ENCODE measurements around the gene ADCYAP1. TPM values are rescaled to one million over a fixed set of nuclear protein-coding genes. Genes with fewer than 3 reads are reported as not detected.

ADCYAP1 gene
- total RNA-seq, 1 donor from 2014 or later, result not detected

DNA sequence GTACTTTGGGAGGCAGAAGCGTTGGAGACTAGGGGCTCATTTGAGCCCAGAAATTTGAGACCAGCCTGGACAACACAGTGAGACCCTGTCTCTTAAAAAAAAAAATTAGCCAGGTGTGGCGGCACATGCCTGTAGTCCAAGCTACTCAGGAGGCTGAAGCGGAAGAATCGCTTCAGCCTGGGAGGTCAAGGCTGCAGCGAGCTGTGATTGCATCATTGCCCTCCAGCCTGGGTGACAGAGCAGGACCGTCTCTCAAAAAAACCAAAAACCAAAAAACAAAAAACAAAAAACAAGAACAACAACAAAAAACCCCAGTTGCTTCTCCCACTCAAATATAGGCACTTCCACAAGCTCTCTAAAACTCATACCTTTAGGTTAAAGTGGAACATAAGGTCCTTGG lies 27.4 kb upstream of the ADCYAP1 start:
- Histone ChIP-seq H3K4me3 (ENCODE audit: low read depth, low read length) (no peak overlapping the region), H3K27me3 (ENCODE audit: control insufficient read depth, insufficient read depth, low read length) (no peaks in the 10 kb centered on the region), H3K36me3 (ENCODE audit: control insufficient read depth, insufficient read depth, low read length) (no peaks in the 10 kb centered on the region)
- TF ChIP-seq, protein P1, sequence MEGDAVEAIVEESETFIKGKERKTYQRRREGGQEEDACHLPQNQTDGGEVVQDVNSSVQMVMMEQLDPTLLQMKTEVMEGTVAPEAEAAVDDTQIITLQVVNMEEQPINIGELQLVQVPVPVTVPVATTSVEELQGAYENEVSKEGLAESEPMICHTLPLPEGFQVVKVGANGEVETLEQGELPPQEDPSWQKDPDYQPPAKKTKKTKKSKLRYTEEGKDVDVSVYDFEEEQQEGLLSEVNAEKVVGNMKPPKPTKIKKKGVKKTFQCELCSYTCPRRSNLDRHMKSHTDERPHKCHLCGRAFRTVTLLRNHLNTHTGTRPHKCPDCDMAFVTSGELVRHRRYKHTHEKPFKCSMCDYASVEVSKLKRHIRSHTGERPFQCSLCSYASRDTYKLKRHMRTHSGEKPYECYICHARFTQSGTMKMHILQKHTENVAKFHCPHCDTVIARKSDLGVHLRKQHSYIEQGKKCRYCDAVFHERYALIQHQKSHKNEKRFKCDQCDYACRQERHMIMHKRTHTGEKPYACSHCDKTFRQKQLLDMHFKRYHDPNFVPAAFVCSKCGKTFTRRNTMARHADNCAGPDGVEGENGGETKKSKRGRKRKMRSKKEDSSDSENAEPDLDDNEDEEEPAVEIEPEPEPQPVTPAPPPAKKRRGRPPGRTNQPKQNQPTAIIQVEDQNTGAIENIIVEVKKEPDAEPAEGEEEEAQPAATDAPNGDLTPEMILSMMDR (IDR thresholded peaks at IDR 0.05; ENCODE audit: insufficient read depth, low read length, poor library complexity, severe bottlenecking), result no peak
- DNase-seq (ENCODE audit: low read depth), result no peak

DNA sequence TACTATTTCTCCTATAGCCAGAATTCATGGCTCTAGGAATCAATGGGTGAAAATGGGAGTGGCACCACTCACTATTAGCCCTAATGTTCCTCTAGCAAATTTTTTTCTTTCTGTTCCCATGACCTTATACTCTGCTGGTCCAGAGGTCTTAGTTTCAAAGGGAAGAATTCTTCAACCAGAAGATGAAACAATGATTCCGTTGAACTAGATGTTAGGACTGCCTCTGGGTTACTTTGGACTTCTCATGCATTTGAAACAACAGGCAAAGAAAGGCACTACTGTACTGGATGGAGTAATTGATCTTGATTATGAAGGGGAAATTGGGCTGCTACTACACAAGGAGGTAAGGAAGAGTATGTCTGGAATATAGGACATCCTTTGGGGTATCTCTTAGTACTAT lies 18.6 kb upstream of the ADCYAP1 start:
- DNase-seq (ENCODE audit: low read depth), result no peak
- H3K4me3 ChIP-seq (ENCODE audit: low read depth, low read length), result no peak overlapping the region
- no peaks in the 10 kb centered on the region for H3K36me3 ChIP-seq (ENCODE audit: control insufficient read depth, insufficient read depth, low read length)
- TF ChIP-seq, protein P1 (IDR thresholded peaks at IDR 0.05; ENCODE audit: insufficient read depth, low read length, poor library complexity, severe bottlenecking), result no peak
- H3K27me3 ChIP-seq (ENCODE audit: control insufficient read depth, insufficient read depth, low read length), result no peaks in the 10 kb centered on the region

DNA sequence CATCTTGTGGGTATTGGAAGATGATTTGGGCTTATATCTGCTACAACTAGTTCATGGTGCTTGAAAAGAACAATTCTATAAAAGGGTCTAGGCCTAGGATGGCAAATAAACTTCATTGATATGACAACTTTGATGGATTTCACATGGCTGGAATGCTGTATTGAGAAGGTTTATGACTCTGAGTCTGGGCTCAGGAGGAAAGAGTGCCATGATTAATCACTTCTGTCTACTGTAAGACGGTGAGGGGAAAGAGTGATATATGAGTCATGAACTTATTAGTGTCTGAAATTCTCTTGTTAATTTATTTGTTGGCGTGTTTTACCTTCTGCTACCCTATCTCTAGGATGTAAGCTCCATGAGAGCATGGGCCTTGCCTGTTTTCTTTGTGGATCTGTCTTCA lies 17.0 kb upstream of the ADCYAP1 start:
- no peak for DNase-seq (ENCODE audit: low read depth)
- Histone ChIP-seq H3K36me3 (ENCODE audit: control insufficient read depth, insufficient read depth, low read length) (no peaks in the 10 kb centered on the region), H3K4me3 (ENCODE audit: low read depth, low read length) (no peak overlapping the region), H3K27me3 (ENCODE audit: control insufficient read depth, insufficient read depth, low read length) (no peaks in the 10 kb centered on the region)
- TF ChIP-seq, protein P1 (IDR thresholded peaks at IDR 0.05; ENCODE audit: insufficient read depth, low read length, poor library complexity, severe bottlenecking), result no peak

DNA sequence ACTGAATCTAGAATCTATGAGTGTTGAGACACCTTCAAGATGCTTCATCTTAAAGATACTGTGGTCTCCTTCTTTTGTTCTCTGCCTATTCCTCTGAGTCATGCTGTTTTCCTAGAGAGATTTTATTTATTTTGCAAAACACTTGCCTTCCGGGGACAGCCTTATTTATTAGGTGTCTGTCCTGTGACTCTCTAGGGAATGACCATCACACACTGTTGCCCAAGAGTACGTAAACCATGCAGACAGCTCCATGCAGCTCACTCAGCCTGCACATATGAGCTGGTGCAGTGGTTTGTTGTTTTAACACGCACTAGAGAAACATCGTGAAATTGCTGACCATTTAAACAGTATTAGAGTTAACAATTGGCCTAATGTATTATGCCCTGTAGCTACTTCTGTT lies 12.4 kb upstream of the ADCYAP1 start:
- DNase-seq (ENCODE audit: low read depth), result no peak
- H3K36me3 ChIP-seq (ENCODE audit: control insufficient read depth, insufficient read depth, low read length), result no peaks in the 10 kb centered on the region
- TF ChIP-seq, protein P1 (IDR thresholded peaks at IDR 0.05; ENCODE audit: insufficient read depth, low read length, poor library complexity, severe bottlenecking), result no peak
- no peaks in the 10 kb centered on the region for H3K27me3 ChIP-seq (ENCODE audit: control insufficient read depth, insufficient read depth, low read length)
- no peak overlapping the region for H3K4me3 ChIP-seq (ENCODE audit: low read depth, low read length)

DNA sequence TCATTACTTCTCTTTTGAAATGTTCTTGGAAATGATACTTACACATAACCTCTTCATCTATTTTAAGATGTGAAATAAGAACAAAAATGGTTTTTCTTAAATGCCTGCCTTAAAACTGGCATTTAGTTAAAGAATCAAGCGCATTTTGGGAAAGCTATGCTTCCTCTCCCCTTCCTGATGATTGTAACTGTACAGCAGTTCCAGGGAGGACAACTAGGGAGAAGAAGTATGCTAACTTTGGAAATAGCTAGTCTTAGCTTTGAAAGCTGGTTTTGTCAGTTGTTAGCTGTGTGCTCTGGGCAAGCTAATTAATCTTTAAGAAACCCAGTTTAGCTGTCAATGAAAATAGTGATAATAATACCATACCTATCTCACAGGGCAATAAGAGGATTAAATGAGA lies 8.4 kb upstream of the ADCYAP1 start:
- TF ChIP-seq, protein P1 (IDR thresholded peaks at IDR 0.05; ENCODE audit: insufficient read depth, low read length, poor library complexity, severe bottlenecking), result no peak
- Histone ChIP-seq H3K4me3 (ENCODE audit: low read depth, low read length) (no peak overlapping the region), H3K27me3 (ENCODE audit: control insufficient read depth, insufficient read depth, low read length) (peaks cover 5% of the 10 kb centered on the region), H3K36me3 (ENCODE audit: control insufficient read depth, insufficient read depth, low read length) (no peaks in the 10 kb centered on the region)
- DNase-seq (ENCODE audit: low read depth), result no peak

DNA sequence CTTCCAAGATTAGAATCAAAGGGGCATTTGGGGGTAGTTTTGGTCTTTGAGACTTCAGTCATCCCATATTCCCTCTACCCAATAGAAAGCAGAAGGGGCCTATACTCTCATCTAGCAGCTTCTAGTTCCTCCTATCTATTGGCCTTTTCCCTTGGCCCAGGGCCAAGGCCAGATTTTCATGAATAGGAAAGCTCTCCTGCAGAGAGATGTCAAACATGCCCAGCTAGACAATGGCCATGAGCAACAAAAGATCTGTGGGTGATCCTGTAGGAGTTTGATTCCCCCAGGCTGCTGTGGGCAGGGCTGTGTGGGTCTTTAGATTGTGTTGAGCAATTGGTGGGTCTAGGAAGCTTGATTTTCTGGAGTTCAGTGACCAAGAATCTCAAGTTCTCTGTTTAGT lies 2.9 kb upstream of the ADCYAP1 start:
- TF ChIP-seq, protein P1 (IDR thresholded peaks at IDR 0.05; ENCODE audit: insufficient read depth, low read length, poor library complexity, severe bottlenecking), result no peak
- no peak for DNase-seq (ENCODE audit: low read depth)
- no peaks in the 10 kb centered on the region for H3K36me3 ChIP-seq (ENCODE audit: control insufficient read depth, insufficient read depth, low read length)
- peaks cover 41% of the 10 kb centered on the region for H3K27me3 ChIP-seq (ENCODE audit: control insufficient read depth, insufficient read depth, low read length)
- H3K4me3 ChIP-seq (ENCODE audit: low read depth, low read length), result no peak overlapping the region
